ENCODE results near the gene MXRA5.
"Not testable (repeated sequence)": the region's sequence is repeated elsewhere in the genome, so short reads cannot be mapped to it uniquely, and the experiment has no call there.

MXRA5 gene

GRCh38 chrX:3340016-3340415 is 6.4 kb downstream of the MXRA5 start:
- no peak for DNase-seq

- peak; percentile 53 for DNase-seq
Measured at GRCh38 chrX:3326681-3327080, 19.8 kb downstream of the MXRA5 start.

GRCh38 chrX:3320471-3321046 is 25.9 kb downstream of the MXRA5 start:
- no peak for DNase-seq

- no peak for DNase-seq
Measured at GRCh38 chrX:3317191-3317718, 29.2 kb downstream of the MXRA5 start.

- DNase-seq, result no peak
Measured at GRCh38 chrX:3312109-3312508, 34.3 kb downstream of the MXRA5 start.

- no peak for DNase-seq
Measured at GRCh38 chrX:3307881-3308280, 38.6 kb downstream of the MXRA5 start.

GRCh38 chrX:3299636-3300035 is 46.8 kb downstream of the MXRA5 start:
- no peak for DNase-seq

GRCh38 chrX:3295731-3296130 is 50.7 kb downstream of the MXRA5 start:
- peak; percentile 22 for DNase-seq

- DNase-seq, result no peak
Measured at GRCh38 chrX:3293251-3293650, 53.2 kb downstream of the MXRA5 start.

GRCh38 chrX:3290561-3290960 is 55.9 kb downstream of the MXRA5 start:
- no peak for DNase-seq

- no peak for DNase-seq
Measured at GRCh38 chrX:3286196-3286945, 60.1 kb downstream of the MXRA5 start.

GRCh38 chrX:3280706-3281105 is 65.7 kb downstream of the MXRA5 start:
- no peak for DNase-seq

GRCh38 chrX:3273668-3274067 is 72.8 kb downstream of the MXRA5 start:
- DNase-seq, result not testable (repeated sequence)

- DNase-seq, result peak; percentile 26
Measured at GRCh38 chrX:3271834-3272186, 74.6 kb downstream of the MXRA5 start.

GRCh38 chrX:3271183-3271833 is 75.1 kb downstream of the MXRA5 start:
- peak; percentile 22 for DNase-seq

GRCh38 chrX:3268829-3269228 is 77.6 kb downstream of the MXRA5 start:
- DNase-seq, result no peak

GRCh38 chrX:3263681-3264126 is 82.7 kb downstream of the MXRA5 start:
- DNase-seq, result no peak

- no peak for DNase-seq
Measured at GRCh38 chrX:3262901-3263300, 83.6 kb downstream of the MXRA5 start.
